Colonic mucosa (tissue), 4 donors: Measurements from ENCODE around the gene CHN2. TPM values are rescaled to one million over a fixed set of nuclear protein-coding genes. Genes with fewer than 3 reads are reported as not detected.

Experiments
- DNase-seq: peaks from one replicate; pipeline ENCODE4 v3.0.0-alpha.2; 2020
- H3K27ac ChIP-seq: fragments of 200-600 bp; one replicate; pipeline ENCODE4 v1.8.0; 2021
- H3K27me3 ChIP-seq: fragments of 200-600 bp; one replicate; pipeline ENCODE4 v1.8.0; 2021
- H3K36me3 ChIP-seq: fragments of 200-600 bp; one replicate; pipeline ENCODE4 v1.8.0; 2021
- H3K4me1 ChIP-seq: fragments of 200-600 bp; one replicate; pipeline ENCODE4 v1.8.0; 2021; ENCODE audit warnings: mild to moderate bottlenecking
- H3K4me3 ChIP-seq: fragments of 200-600 bp; one replicate; pipeline ENCODE4 v1.8.0; 2021
- H3K9ac ChIP-seq, 2 donors: one replicate each; pipeline ENCODE4 v1.7.0; 2013; ENCODE audit warnings: control low read depth in 2 of 2, low read depth in 2 of 2, low read length in 2 of 2
- H3K9me3 ChIP-seq: fragments of 200-600 bp; one replicate; pipeline ENCODE4 v1.8.0; 2021
- CTCF ChIP-seq: fragments of 200-600 bp; IDR thresholded peaks from one replicate; pipeline ENCODE4 v1.8.0; 2022; ENCODE audit warnings: antibody characterized with exemption, mild to moderate bottlenecking
- intact Hi-C: fragments of 100-400 bp; cut with DNase I; formaldehyde crosslinking; loops from one replicate; pipeline ENCODE4 v1.14.1; 2022
- total RNA-seq, 2 donors: library from RNA; stranded (reverse); fragmentation: NEBNext Ultra II Directional in 1 of 2; extraction: Animal tissue kit (Norgen Biotek cat#: 25700) in 1 of 2; gene quantifications; one replicate each; pipeline ENCODE4 v1.2.1, GENCODE V29; 2021
- donor health status: healthy.
- donor health status: DM: no; HTN: no; CAD: no.
- donor health status: DM: no; HTN: no; CAD: no.

CHN2 gene
- total RNA-seq, 2 donors from 2014 or later = 12.8 to 19.8 TPM

GRCh38 chr7:29284696-29285443 is 90.3 kb downstream of the CHN2 start:
- no peak for DNase-seq
- TF ChIP-seq CTCF = no peak
- H3K36me3 ChIP-seq = no peaks in the 10 kb centered on the region
- intact Hi-C loops = no loop called here
- H3K27me3 ChIP-seq = no peaks in the 10 kb centered on the region
- no peak overlapping the region for H3K4me3 ChIP-seq
- H3K4me1 ChIP-seq = no peaks in the 10 kb centered on the region
- no peak overlapping the region for H3K9ac ChIP-seq
- H3K27ac ChIP-seq = no peak overlapping the region
- H3K9me3 ChIP-seq = no peaks in the 10 kb centered on the region

DNA sequence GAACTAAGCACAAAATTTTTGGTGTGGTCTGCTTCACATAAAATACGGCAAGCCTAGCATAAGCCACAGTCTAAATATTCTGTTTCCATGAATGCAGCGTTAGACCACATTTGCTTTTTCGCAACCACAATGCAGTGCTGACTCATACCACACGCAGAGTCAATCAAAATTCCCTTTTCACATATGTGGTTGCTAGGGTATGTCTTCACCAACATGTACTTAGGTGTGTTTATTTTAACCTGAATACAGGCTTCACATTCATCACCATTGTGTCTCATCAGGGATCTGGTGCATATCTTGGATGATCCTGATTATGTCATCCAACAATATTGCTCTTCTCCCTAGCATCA is 90.8 kb downstream of the CHN2 start:
- no peaks in the 10 kb centered on the region for H3K4me1 ChIP-seq
- no peaks in the 10 kb centered on the region for H3K9me3 ChIP-seq
- no peaks in the 10 kb centered on the region for H3K27me3 ChIP-seq
- intact Hi-C loops = no loop called here
- H3K36me3 ChIP-seq = no peaks in the 10 kb centered on the region
- H3K9ac ChIP-seq = no peak overlapping the region
- no peak for DNase-seq
- H3K27ac ChIP-seq = no peak overlapping the region
- TF ChIP-seq CTCF = no peak
- H3K4me3 ChIP-seq = no peak overlapping the region

GRCh38 chr7:29285861-29286260 is 91.3 kb downstream of the CHN2 start:
- Histone ChIP-seq H3K4me3 (no peak overlapping the region), H3K9ac (no peak overlapping the region), H3K9me3 (no peaks in the 10 kb centered on the region), H3K36me3 (no peaks in the 10 kb centered on the region), H3K27me3 (no peaks in the 10 kb centered on the region), H3K4me1 (no peaks in the 10 kb centered on the region), H3K27ac (no peak overlapping the region)
- DNase-seq = no peak
- intact Hi-C loops = no loop called here
- no peak for TF ChIP-seq CTCF

GRCh38 chr7:29287366-29287765 is 92.8 kb downstream of the CHN2 start:
- Histone ChIP-seq H3K27ac (no peak overlapping the region), H3K36me3 (no peaks in the 10 kb centered on the region), H3K9ac (no peak overlapping the region), H3K27me3 (no peaks in the 10 kb centered on the region), H3K4me3 (no peak overlapping the region), H3K9me3 (no peaks in the 10 kb centered on the region), H3K4me1 (peaks cover 7% of the 10 kb centered on the region)
- DNase-seq = no peak
- no peak for TF ChIP-seq CTCF
- intact Hi-C loops = no loop called here

GRCh38 chr7:29288181-29289091 is 93.9 kb downstream of the CHN2 start:
- Histone ChIP-seq H3K9me3 (no peaks in the 10 kb centered on the region), H3K36me3 (no peaks in the 10 kb centered on the region), H3K27me3 (no peaks in the 10 kb centered on the region), H3K9ac (no peak overlapping the region), H3K27ac (no peak overlapping the region), H3K4me1 (peaks cover 7% of the 10 kb centered on the region), H3K4me3 (no peak overlapping the region)
- no peak for TF ChIP-seq CTCF
- intact Hi-C loops = no loop called here
- DNase-seq = no peak
